Ectodermal cell (in vitro differentiated cells): ENCODE measurements around the gene FAM47A. TPM values are rescaled to one million over a fixed set of nuclear protein-coding genes. Genes with fewer than 3 reads are reported as not detected.

Source experiments
- H3K27ac ChIP-seq: 2 replicates; pipeline ENCODE4 v1.7.0; 2013; ENCODE audit warnings: mild to moderate bottlenecking, low read depth, low read length; ENCODE audit not compliant: insufficient read depth, poor library complexity, severe bottlenecking
- H3K27me3 ChIP-seq: 2 replicates; pipeline ENCODE4 v1.7.0; 2013; ENCODE audit warnings: mild to moderate bottlenecking, low read length; ENCODE audit not compliant: insufficient read depth, control insufficient read depth, poor library complexity, severe bottlenecking
- H3K36me3 ChIP-seq: one replicate; pipeline ENCODE4 v1.7.0; 2013; ENCODE audit warnings: low read length; ENCODE audit not compliant: control insufficient read depth, insufficient read depth
- H3K4me1 ChIP-seq: one replicate; pipeline ENCODE4 v1.7.0; 2013; ENCODE audit warnings: low read length; ENCODE audit not compliant: control insufficient read depth, insufficient read depth
- H3K4me3 ChIP-seq: 2 replicates; pipeline ENCODE4 v1.7.0; 2013; ENCODE audit warnings: low read depth, low read length, control low read depth; ENCODE audit not compliant: insufficient read depth
- H3K9me3 ChIP-seq: 2 replicates; pipeline ENCODE4 v1.7.0; 2013; ENCODE audit warnings: mild to moderate bottlenecking, low read length, moderate library complexity; ENCODE audit not compliant: control insufficient read depth
- WGBS, 2 experiments: methylation state at CpG; one replicate each; pipeline ENCODE4 v1.1.7; 2013; ENCODE audit warnings: missing lambda C conversion rate in 2 of 2; 5-methylcytosine and 5-hydroxymethylcytosine counted together
- polyA plus RNA-seq, 4 experiments: library from polyadenylated mRNA; stranded (reverse); fragments of 50-300 nt; gene quantifications; one replicate each; pipeline ENCODE4 v1.2.3, GENCODE V29; 2013

Gene FAM47A
- polyA plus RNA-seq (2013, experiment 1 of 4), result not detected
- polyA plus RNA-seq (2013, experiment 2 of 4), result not detected
- polyA plus RNA-seq (2013, experiment 3 of 4), result not detected
- polyA plus RNA-seq (2013, experiment 4 of 4), result not detected

DNA sequence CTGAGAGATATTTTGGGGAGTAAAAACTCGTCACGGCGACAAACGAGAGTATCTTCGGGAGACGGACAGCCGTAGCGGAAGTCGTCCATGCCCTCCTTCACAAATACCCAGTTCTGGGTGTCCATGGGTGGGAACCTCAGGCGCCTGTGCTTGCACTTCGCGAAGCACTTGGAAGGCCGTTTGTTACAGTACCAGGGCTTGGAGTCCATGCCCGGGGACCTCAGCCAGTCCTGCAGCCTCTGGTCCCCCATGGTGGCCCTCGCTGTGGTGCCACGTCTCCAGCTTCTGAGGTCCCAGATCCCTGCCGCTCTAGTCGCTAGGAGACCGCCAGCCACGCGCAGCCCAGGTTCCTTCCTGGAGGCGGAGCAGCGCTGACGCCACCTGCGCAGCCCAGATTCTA, at the start of gene FAM47A:
Gene FAM47A, minus strand, starts transcription at position 287 of the 400 bp plus-strand sequence. Its CDS starts 36 bp downstream, at position 251.
- WGBS, 2 experiments, result 92 to 93% methylated on average over 22 to 24 of the region's 25 CpGs
- Histone ChIP-seq H3K27ac (no peak within 1 kb of the TSS), H3K4me3 (no peak within 1 kb of the TSS)

GRCh38 chrX:34147345-34147744, 15.2 kb upstream of the FAM47A start:
- Histone ChIP-seq H3K9me3 (no peaks in the 10 kb centered on the region), H3K27ac (no peak overlapping the region), H3K36me3 (no peaks in the 10 kb centered on the region), H3K4me3 (no peak overlapping the region), H3K27me3 (no peaks in the 10 kb centered on the region), H3K4me1 (no peaks in the 10 kb centered on the region)
- 91 to 94% methylated on average over 9 of the region's 9 CpGs for WGBS, 2 experiments

More for the DNA sequence above, at the start of gene FAM47A:
- H3K4me1 ChIP-seq, result no peaks in the 10 kb centered on the region
- H3K36me3 ChIP-seq, result no peaks in the 10 kb centered on the region
- no peaks in the 10 kb centered on the region for H3K27me3 ChIP-seq
- no peaks in the 10 kb centered on the region for H3K9me3 ChIP-seq

- WGBS, 2 experiments, result 97 to 98% methylated on average over 30 of the region's 30 CpGs
- H3K27me3 ChIP-seq, result no peaks in the 10 kb centered on the region
- no peak overlapping the region for H3K4me3 ChIP-seq
- no peaks in the 10 kb centered on the region for H3K9me3 ChIP-seq
- H3K27ac ChIP-seq, result no peak overlapping the region
- H3K4me1 ChIP-seq, result no peaks in the 10 kb centered on the region
- no peaks in the 10 kb centered on the region for H3K36me3 ChIP-seq
These were observed 14.8 kb upstream of the FAM47A start for GRCh38 chrX:34146906-34147305.

- WGBS, 2 experiments, result no CpG with 5 or more reads among the region's 2 CpGs
- Histone ChIP-seq H3K4me3 (no peak overlapping the region), H3K27me3 (no peaks in the 10 kb centered on the region), H3K27ac (no peak overlapping the region), H3K4me1 (no peaks in the 10 kb centered on the region), H3K36me3 (no peaks in the 10 kb centered on the region), H3K9me3 (no peaks in the 10 kb centered on the region)
These were observed 12.1 kb upstream of the FAM47A start for GRCh38 chrX:34144246-34144645.

GRCh38 chrX:34140816-34141215, 8.7 kb upstream of the FAM47A start:
- Histone ChIP-seq H3K9me3 (no peaks in the 10 kb centered on the region), H3K4me1 (no peaks in the 10 kb centered on the region), H3K36me3 (no peaks in the 10 kb centered on the region), H3K27ac (no peak overlapping the region), H3K27me3 (no peaks in the 10 kb centered on the region), H3K4me3 (no peak overlapping the region)
- 100% methylated on average over 1 of the region's 1 CpG; no CpG with 5 or more reads in 1 of the 2 experiments for WGBS, 2 experiments

GRCh38 chrX:34130980-34131744, 952 bp downstream of the FAM47A start:
- no peaks in the 10 kb centered on the region for H3K4me1 ChIP-seq
- no peak overlapping the region for H3K27ac ChIP-seq
- no peaks in the 10 kb centered on the region for H3K27me3 ChIP-seq
- H3K36me3 ChIP-seq, result no peaks in the 10 kb centered on the region
- no peak overlapping the region for H3K4me3 ChIP-seq
- WGBS, 2 experiments, result 96% methylated on average over 41 of the region's 41 CpGs
- no peaks in the 10 kb centered on the region for H3K9me3 ChIP-seq

- H3K27me3 ChIP-seq, result no peaks in the 10 kb centered on the region
- no peaks in the 10 kb centered on the region for H3K36me3 ChIP-seq
- no peaks in the 10 kb centered on the region for H3K9me3 ChIP-seq
- H3K4me3 ChIP-seq, result no peak overlapping the region
- no peaks in the 10 kb centered on the region for H3K4me1 ChIP-seq
- WGBS, 2 experiments, result 97 to 99% methylated on average over 29 of the region's 29 CpGs
- no peak overlapping the region for H3K27ac ChIP-seq
These were observed 1.6 kb downstream of the FAM47A start for GRCh38 chrX:34130501-34130900.

DNA sequence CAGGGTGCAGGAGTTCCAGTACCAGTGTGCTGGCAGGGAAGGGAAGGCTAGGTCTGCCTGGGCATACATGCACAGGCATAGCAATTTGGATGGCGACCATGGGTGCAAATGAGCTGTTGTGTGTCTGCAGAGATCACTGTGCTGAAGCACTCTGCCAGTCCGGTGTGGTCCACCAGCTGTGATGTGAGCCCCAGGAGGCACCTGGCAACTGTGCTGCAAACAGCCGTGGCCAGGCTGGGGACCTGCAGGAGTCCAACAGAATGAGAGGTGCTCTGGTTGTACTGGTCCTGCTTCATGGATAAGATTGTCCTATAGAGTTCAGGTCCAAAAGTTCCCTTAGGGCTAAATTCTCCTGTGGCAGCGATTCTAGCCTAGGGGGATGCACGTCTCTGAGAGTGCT, 6.1 kb downstream of the FAM47A start:
- no peak overlapping the region for H3K4me3 ChIP-seq
- H3K4me1 ChIP-seq, result no peaks in the 10 kb centered on the region
- 95 to 97% methylated on average over 5 of the region's 5 CpGs for WGBS, 2 experiments
- no peak overlapping the region for H3K27ac ChIP-seq
- H3K9me3 ChIP-seq, result no peaks in the 10 kb centered on the region
- no peaks in the 10 kb centered on the region for H3K36me3 ChIP-seq
- H3K27me3 ChIP-seq, result no peaks in the 10 kb centered on the region

GRCh38 chrX:34119122-34119521, 13.0 kb downstream of the FAM47A start:
- no peaks in the 10 kb centered on the region for H3K36me3 ChIP-seq
- H3K4me3 ChIP-seq, result no peak overlapping the region
- no peak overlapping the region for H3K27ac ChIP-seq
- H3K27me3 ChIP-seq, result no peaks in the 10 kb centered on the region
- 50% methylated on average over 2 of the region's 2 CpGs; no CpG with 5 or more reads in 1 of the 2 experiments for WGBS, 2 experiments
- H3K9me3 ChIP-seq, result no peaks in the 10 kb centered on the region
- no peaks in the 10 kb centered on the region for H3K4me1 ChIP-seq

DNA sequence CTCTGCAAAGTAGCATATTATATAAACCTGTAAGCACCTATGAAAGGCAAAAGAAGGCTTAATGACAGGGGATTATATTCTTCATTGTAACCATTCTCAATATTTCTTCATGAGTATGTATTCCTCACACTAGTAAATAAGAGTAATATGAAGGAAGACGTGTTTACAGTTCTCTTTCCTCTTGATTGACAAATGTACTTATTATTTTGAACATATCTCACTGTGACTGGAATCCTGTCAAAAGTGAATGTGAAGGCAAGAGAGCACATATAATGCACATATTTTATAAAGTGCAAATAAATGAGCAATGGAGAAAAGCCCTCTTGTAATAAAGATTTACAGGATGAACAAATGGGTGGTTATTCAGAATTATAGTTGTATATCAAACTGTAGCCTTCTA, 19.7 kb downstream of the FAM47A start:
- H3K4me3 ChIP-seq, result no peak overlapping the region
- no peak overlapping the region for H3K27ac ChIP-seq
- H3K9me3 ChIP-seq, result no peaks in the 10 kb centered on the region
- H3K4me1 ChIP-seq, result no peaks in the 10 kb centered on the region
- H3K36me3 ChIP-seq, result no peaks in the 10 kb centered on the region
- WGBS, 2 experiments, result no CpG with 5 or more reads among the region's 1 CpG
- no peaks in the 10 kb centered on the region for H3K27me3 ChIP-seq
